ENCODE measurements around the gene SELENOI.
A peak's percentile ranks its signal among the peaks of the same experiment; 100 is the strongest.
"Not testable (repeated sequence)": the region's sequence is repeated elsewhere in the genome, so short reads cannot be mapped to it uniquely, and the experiment has no call there.

The SELENOI gene

GRCh38 chr2:26345545-26346453 lies at the start of gene SELENOI:
Gene SELENOI, plus strand, starts transcription at chr2:26346143. Its CDS starts 90 bp downstream, at chr2:26346233.
- DNase-seq (ENCODE audit: low read depth), result peak; percentile 98

GRCh38 chr2:26297061-26297460 lies 48.9 kb upstream of the SELENOI start:
- no peak for DNase-seq (ENCODE audit: low read depth)

GRCh38 chr2:26298286-26298637 lies 47.7 kb upstream of the SELENOI start:
- DNase-seq (ENCODE audit: low read depth), result no peak

GRCh38 chr2:26298638-26299393 lies 47.1 kb upstream of the SELENOI start:
- no peak for DNase-seq (ENCODE audit: low read depth)

GRCh38 chr2:26299471-26300101 lies 46.4 kb upstream of the SELENOI start:
- no peak for DNase-seq (ENCODE audit: low read depth)

GRCh38 chr2:26300234-26300925 lies 45.6 kb upstream of the SELENOI start:
- no peak for DNase-seq (ENCODE audit: low read depth)

- no peak for DNase-seq (ENCODE audit: low read depth)
Observed at GRCh38 chr2:26302846-26303245, 43.1 kb upstream of the SELENOI start.

GRCh38 chr2:26305094-26305493 lies 40.8 kb upstream of the SELENOI start:
- DNase-seq (ENCODE audit: low read depth), result not testable (repeated sequence)

- no peak for DNase-seq (ENCODE audit: low read depth)
Observed at GRCh38 chr2:26305540-26305939, 40.4 kb upstream of the SELENOI start.

- DNase-seq (ENCODE audit: low read depth), result no peak
Observed at GRCh38 chr2:26309921-26310320, 36.0 kb upstream of the SELENOI start.

- no peak for DNase-seq (ENCODE audit: low read depth)
Observed at GRCh38 chr2:26312471-26312870, 33.5 kb upstream of the SELENOI start.

- no peak for DNase-seq (ENCODE audit: low read depth)
Observed at GRCh38 chr2:26313446-26313845, 32.5 kb upstream of the SELENOI start.

GRCh38 chr2:26314243-26314642 lies 31.7 kb upstream of the SELENOI start:
- no peak for DNase-seq (ENCODE audit: low read depth)

- DNase-seq (ENCODE audit: low read depth), result no peak
Observed at GRCh38 chr2:26316041-26316440, 29.9 kb upstream of the SELENOI start.

- DNase-seq (ENCODE audit: low read depth), result no peak
Observed at GRCh38 chr2:26316845-26317244, 29.1 kb upstream of the SELENOI start.

- DNase-seq (ENCODE audit: low read depth), result no peak
Observed at GRCh38 chr2:26317377-26318105, 28.4 kb upstream of the SELENOI start.

- no peak for DNase-seq (ENCODE audit: low read depth)
Observed at GRCh38 chr2:26318950-26319349, 27.0 kb upstream of the SELENOI start.

GRCh38 chr2:26324479-26324878 lies 21.5 kb upstream of the SELENOI start:
- not testable (repeated sequence) for DNase-seq (ENCODE audit: low read depth)

- no peak for DNase-seq (ENCODE audit: low read depth)
Observed at GRCh38 chr2:26324903-26325302, 21.0 kb upstream of the SELENOI start.

- no peak for DNase-seq (ENCODE audit: low read depth)
Observed at GRCh38 chr2:26325851-26326250, 20.1 kb upstream of the SELENOI start.

- DNase-seq (ENCODE audit: low read depth), result no peak
Observed at GRCh38 chr2:26326514-26326913, 19.4 kb upstream of the SELENOI start.

Data from activated gamma-delta T cell treated with anti-CD3 and anti-CD28 coated beads, Interleukin-2, amount 50 U/mL, for 16 hours (primary cell).